Esophagus muscularis mucosa (tissue), 4 donors: Measurements from ENCODE around the gene SCN8A.

ENCODE experiments used
- CTCF ChIP-seq, 3 experiments: fragments of 200-600 bp in 2 of 3; fragments of 450-650 bp in 1 of 3; sonication (generic) in 2 of 3; IDR thresholded peaks; one replicate each; pipeline ENCODE4 v1.5.1; 2017 to 2019; ENCODE audit warnings: antibody characterized with exemption in 3 of 3, mild to moderate bottlenecking in 2 of 3, moderate library complexity in 1 of 3
- EP300 ChIP-seq: sonication (generic); formaldehyde crosslinking; IDR thresholded peaks from one replicate; pipeline ENCODE4 v1.6.1; 2017; ENCODE audit warnings: antibody characterized with exemption
- POLR2A ChIP-seq: fragments of 450-650 bp; IDR thresholded peaks from one replicate; pipeline ENCODE4 v1.6.1; 2017; ENCODE audit warnings: antibody characterized with exemption, moderate library complexity, mild to moderate bottlenecking, low read depth
- POLR2AphosphoS5 ChIP-seq, 2 donors: sonication (generic); formaldehyde crosslinking; IDR thresholded peaks; one replicate each; pipeline ENCODE4 v1.6.1; 2017; ENCODE audit warnings: antibody characterized with exemption in 2 of 2

GRCh38 chr12:51846911-51847642 lies 256.0 kb downstream of the SCN8A start:
- no peak for TF ChIP-seq CTCF (IDR thresholded peaks at IDR 0.05)
- no peak for TF ChIP-seq POLR2AphosphoS5 (IDR thresholded peaks at IDR 0.05)
- TF ChIP-seq POLR2A: no peak
- TF ChIP-seq EP300: no peak
